Spleen (tissue), 7 donors: ENCODE measurements around the gene DUOX1.

Source experiments
- POLR2A ChIP-seq, 3 donors: fragments of 450-650 bp; IDR thresholded peaks; one replicate each; pipeline ENCODE4 v1.5.1; 2017; ENCODE audit warnings: antibody characterized with exemption in 3 of 3, mild to moderate bottlenecking in 1 of 3
- POLR2AphosphoS5 ChIP-seq, 3 donors: sonication (generic); formaldehyde crosslinking; IDR thresholded peaks; one replicate each; pipeline ENCODE4 v1.5.1; 2017; ENCODE audit warnings: antibody characterized with exemption in 3 of 3
- TF ChIP-seq, protein P1 (sequence below), 11 experiments: fragments of 200-600 bp in 7 of 11; fragments of 450-650 bp in 4 of 11; sonication (generic) in 4 of 11; IDR thresholded peaks in 8 of 11; conservative IDR thresholded peaks in 3 of 11; 1 replicate in 7 of 11; 2 replicates in 4 of 11; pipeline versions ENCODE4 v1.4.0 to v1.8.0; 2016 to 2021; ENCODE audit warnings: antibody characterized with exemption in 11 of 11, inconsistent platforms in 4 of 11, mild to moderate bottlenecking in 1 of 11
- donor health status: DM: no; HTN: no; CAD: no; lungs with moderate emphysema.
- donor health status: DM: no; HTN: no; CAD: no.
- donor health status: DM: no; HTN: no; CAD: no.

GRCh38 chr15:45093013-45093412 is 36.8 kb upstream of the DUOX1 start:
- TF ChIP-seq, protein P1, sequence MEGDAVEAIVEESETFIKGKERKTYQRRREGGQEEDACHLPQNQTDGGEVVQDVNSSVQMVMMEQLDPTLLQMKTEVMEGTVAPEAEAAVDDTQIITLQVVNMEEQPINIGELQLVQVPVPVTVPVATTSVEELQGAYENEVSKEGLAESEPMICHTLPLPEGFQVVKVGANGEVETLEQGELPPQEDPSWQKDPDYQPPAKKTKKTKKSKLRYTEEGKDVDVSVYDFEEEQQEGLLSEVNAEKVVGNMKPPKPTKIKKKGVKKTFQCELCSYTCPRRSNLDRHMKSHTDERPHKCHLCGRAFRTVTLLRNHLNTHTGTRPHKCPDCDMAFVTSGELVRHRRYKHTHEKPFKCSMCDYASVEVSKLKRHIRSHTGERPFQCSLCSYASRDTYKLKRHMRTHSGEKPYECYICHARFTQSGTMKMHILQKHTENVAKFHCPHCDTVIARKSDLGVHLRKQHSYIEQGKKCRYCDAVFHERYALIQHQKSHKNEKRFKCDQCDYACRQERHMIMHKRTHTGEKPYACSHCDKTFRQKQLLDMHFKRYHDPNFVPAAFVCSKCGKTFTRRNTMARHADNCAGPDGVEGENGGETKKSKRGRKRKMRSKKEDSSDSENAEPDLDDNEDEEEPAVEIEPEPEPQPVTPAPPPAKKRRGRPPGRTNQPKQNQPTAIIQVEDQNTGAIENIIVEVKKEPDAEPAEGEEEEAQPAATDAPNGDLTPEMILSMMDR (IDR thresholded peaks at IDR 0.05 in 8 of 11, conservative IDR thresholded peaks at IDR 0.05 in 3 of 11): no peak
- TF ChIP-seq POLR2AphosphoS5 (IDR thresholded peaks at IDR 0.05) (no peak), POLR2A (IDR thresholded peaks at IDR 0.05) (no peak)
